Liver (tissue), 9 donors: ENCODE results near the gene BRWD1. TPM values are rescaled to one million over a fixed set of nuclear protein-coding genes. Genes with fewer than 3 reads are reported as not detected.

Experiments used
- DNase-seq: peaks from one replicate; pipeline ENCODE4 v3.0.0-alpha.2; 2017; ENCODE audit warnings: low spot score
- H3K27ac ChIP-seq, 2 donors: one replicate each; pipeline ENCODE4 v1.7.0; 2013; ENCODE audit warnings: inconsistent platforms in 2 of 2, low read length in 2 of 2, control low read depth in 1 of 2, low read depth in 1 of 2, mild to moderate bottlenecking in 1 of 2
- H3K27me3 ChIP-seq, 4 donors: one replicate each; pipeline versions ENCODE4 v1.6.1 to v1.7.0; 2013; ENCODE audit warnings: low read length in 3 of 4, inconsistent platforms in 1 of 4, mild to moderate bottlenecking in 1 of 4, moderate library complexity in 1 of 4; ENCODE audit not compliant: control insufficient read depth in 4 of 4, insufficient read depth in 4 of 4
- H3K36me3 ChIP-seq, 4 donors: one replicate each; pipeline versions ENCODE4 v1.6.1 to v1.7.0; 2013; ENCODE audit warnings: low read length in 3 of 4, mild to moderate bottlenecking in 3 of 4, low read depth in 1 of 4, moderate library complexity in 1 of 4; ENCODE audit not compliant: control insufficient read depth in 4 of 4, insufficient read depth in 3 of 4
- H3K4me1 ChIP-seq, 4 donors: one replicate each; pipeline versions ENCODE4 v1.6.1 to v1.7.0; 2013; ENCODE audit warnings: low read length in 3 of 4, mild to moderate bottlenecking in 3 of 4, moderate library complexity in 1 of 4; ENCODE audit not compliant: control insufficient read depth in 4 of 4, insufficient read depth in 4 of 4
- H3K4me3 ChIP-seq, 3 donors: one replicate each; pipeline versions ENCODE4 v1.6.1 to v1.7.0; 2013; ENCODE audit warnings: low read length in 3 of 3, control low read depth in 1 of 3, low read depth in 1 of 3, mild to moderate bottlenecking in 1 of 3
- H3K9ac ChIP-seq, 2 donors: one replicate each; pipeline ENCODE4 v1.7.0; 2013; ENCODE audit warnings: low read length in 2 of 2, mild to moderate bottlenecking in 2 of 2, moderate library complexity in 2 of 2, control low read depth in 1 of 2, low read depth in 1 of 2
- H3K9me3 ChIP-seq, 4 donors: one replicate each; pipeline versions ENCODE4 v1.6.1 to v1.7.0; 2013; ENCODE audit warnings: low read length in 3 of 4; ENCODE audit not compliant: control insufficient read depth in 4 of 4
- ATF3 ChIP-seq: IDR thresholded peaks from 2 replicates; pipeline ENCODE4 v1.6.1; 2016; ENCODE audit warnings: antibody characterized with exemption
- CTCF ChIP-seq: fragments of 150-350 bp; IDR thresholded peaks from 2 replicates; pipeline ENCODE4 v1.5.1; 2017; ENCODE audit warnings: improper control_type of control experiment, low read depth, low read length; ENCODE audit not compliant: missing input control
- EGR1 ChIP-seq, 2 donors: IDR thresholded peaks; 2 replicates each; pipeline ENCODE4 v1.6.1; 2016 to 2018; ENCODE audit warnings: antibody characterized with exemption in 2 of 2, low read depth in 2 of 2
- FOXA1 ChIP-seq: IDR thresholded peaks from 2 replicates; pipeline ENCODE4 v1.6.1; 2016; ENCODE audit warnings: antibody characterized with exemption
- FOXA2 ChIP-seq: IDR thresholded peaks from 2 replicates; pipeline ENCODE4 v1.6.1; 2016; ENCODE audit warnings: antibody characterized with exemption
- JUND ChIP-seq, 2 donors: IDR thresholded peaks; 2 replicates each; pipeline ENCODE4 v1.6.1; 2016; ENCODE audit warnings: antibody characterized with exemption in 2 of 2
- MAX ChIP-seq: IDR thresholded peaks from 2 replicates; pipeline ENCODE4 v1.6.1; 2016; ENCODE audit warnings: antibody characterized with exemption
- NR2F2 ChIP-seq: IDR thresholded peaks from 2 replicates; pipeline ENCODE4 v1.6.1; 2016; ENCODE audit warnings: antibody characterized with exemption
- RAD21 ChIP-seq, 2 donors: IDR thresholded peaks; 2 replicates each; pipeline ENCODE4 v1.6.1; 2016; ENCODE audit warnings: antibody characterized with exemption in 2 of 2, mild to moderate bottlenecking in 2 of 2
- RXRA ChIP-seq, 2 donors: IDR thresholded peaks; 2 replicates each; pipeline ENCODE4 v1.6.1; 2017 to 2018; ENCODE audit warnings: antibody characterized with exemption in 2 of 2, mild to moderate bottlenecking in 1 of 2
- SP1 ChIP-seq: IDR thresholded peaks from 2 replicates; pipeline ENCODE4 v1.6.1; 2018; ENCODE audit warnings: antibody characterized with exemption, mild to moderate bottlenecking
- TAF1 ChIP-seq: conservative IDR thresholded peaks from 2 replicates; pipeline ENCODE4 v1.6.1; 2016; ENCODE audit warnings: antibody characterized with exemption, mild to moderate bottlenecking
- YY1 ChIP-seq: IDR thresholded peaks from 2 replicates; pipeline ENCODE4 v1.6.1; 2016; ENCODE audit warnings: antibody characterized with exemption, mild to moderate bottlenecking
- ZBTB33 ChIP-seq: IDR thresholded peaks from 2 replicates; pipeline ENCODE4 v1.6.1; 2016; ENCODE audit warnings: antibody characterized with exemption
- WGBS: extraction: QIAGEN DNeasy Blood & Tissue Kit; methylation state at CpG from one replicate; pipeline ENCODE4 v1.1.7; 2013; 5-methylcytosine and 5-hydroxymethylcytosine counted together
- polyA plus RNA-seq, 2 donors: library from polyadenylated mRNA; stranded (reverse) in 1 of 2; unstranded in 1 of 2; fragments of 200-250 nt in 1 of 2; fragments of >200 nt in 1 of 2; fragmentation: Nextera tagmentation in 1 of 2; extraction: Ambion mirVana in 1 of 2; gene quantifications; one replicate each; pipeline versions ENCODE4 v1.2.1 to v1.2.3, GENCODE V29; 2013 to 2015
- total RNA-seq, 2 donors: library from RNA; depleted of rRNA; stranded (reverse); fragments of >200 nt; gene quantifications; one replicate each; pipeline ENCODE4 v1.2.3, GENCODE V29; 2014
- donor health status: healthy.
- donor health status: healthy.
- donor health status: healthy.
- donor health status: healthy.
- donor health status: healthy.

Gene BRWD1
- total and polyA plus RNA-seq, 4 donors: 5.2 to 56.6 (median 20.9) TPM

GRCh38 chr21:39204134-39204533 is 109.3 kb downstream of the BRWD1 start:
- peaks cover 8 to 69% (median 45%) of the 10 kb centered on the region in 4 donors for H3K36me3 ChIP-seq
- H3K9ac ChIP-seq: no peak overlapping the region
- H3K27ac ChIP-seq: no peak overlapping the region
- TF ChIP-seq RXRA (IDR thresholded peaks at IDR 0.05) (no peak), SP1 (no peak), MAX (no peak), YY1 (no peak), RAD21 (IDR thresholded peaks at IDR 0.05) (no peak), ATF3 (no peak), EGR1 (IDR thresholded peaks at IDR 0.05; ENCODE audit: low read depth in 2 of 2) (no peak), CTCF (no peak), JUND (IDR thresholded peaks at IDR 0.05) (no peak)
- H3K4me1 ChIP-seq: no peaks in the 10 kb centered on the region
- H3K9me3 ChIP-seq: no peaks in the 10 kb centered on the region
- H3K4me3 ChIP-seq: no peak overlapping the region
- no peaks in the 10 kb centered on the region for H3K27me3 ChIP-seq
- 93% methylated on average over 1 of the region's 1 CpG for WGBS
- DNase-seq: no peak

GRCh38 chr21:39198800-39199199 is 114.6 kb downstream of the BRWD1 start:
- TF ChIP-seq EGR1 (IDR thresholded peaks at IDR 0.05; ENCODE audit: low read depth in 2 of 2) (no peak), NR2F2 (no peak)
- no peak overlapping the region for H3K27ac ChIP-seq
- peaks cover 5 to 66% (median 61%) of the 10 kb centered on the region in 4 donors for H3K36me3 ChIP-seq
- H3K9ac ChIP-seq: no peak overlapping the region
- H3K9me3 ChIP-seq: no peaks in the 10 kb centered on the region
- H3K4me1 ChIP-seq: no peaks in the 10 kb centered on the region
- no peaks in the 10 kb centered on the region for H3K27me3 ChIP-seq
- DNase-seq: no peak
- WGBS: 82% methylated on average over 2 of the region's 2 CpGs
- no peak overlapping the region for H3K4me3 ChIP-seq

GRCh38 chr21:39197448-39198233 is 115.8 kb downstream of the BRWD1 start:
- Histone ChIP-seq H3K27ac (no peak overlapping the region), H3K9ac (no peak overlapping the region), H3K4me3 (no peak overlapping the region), H3K27me3 (no peaks in the 10 kb centered on the region), H3K36me3 (peaks cover 5 to 61% (median 56%) of the 10 kb centered on the region in 4 donors), H3K9me3 (no peaks in the 10 kb centered on the region), H3K4me1 (no peaks in the 10 kb centered on the region)
- WGBS: 70% methylated on average over 5 of the region's 5 CpGs
- no peak for DNase-seq
- TF ChIP-seq RXRA (IDR thresholded peaks at IDR 0.05): no peak

- H3K36me3 ChIP-seq: peaks cover 5 to 56% (median 50%) of the 10 kb centered on the region in 4 donors
- H3K4me1 ChIP-seq: no peaks in the 10 kb centered on the region
- no peak for DNase-seq
- no peaks in the 10 kb centered on the region for H3K27me3 ChIP-seq
- TF ChIP-seq MAX: no peak
- no peak for TF ChIP-seq FOXA2
- TF ChIP-seq FOXA1: no peak
- no peak for TF ChIP-seq TAF1
- no peak for TF ChIP-seq YY1
- no peak for TF ChIP-seq SP1
- no peak for TF ChIP-seq NR2F2
- no peak for TF ChIP-seq RAD21 (IDR thresholded peaks at IDR 0.05)
- TF ChIP-seq EGR1 (IDR thresholded peaks at IDR 0.05; ENCODE audit: low read depth in 2 of 2): no peak
- no peak for TF ChIP-seq ZBTB33
- H3K9me3 ChIP-seq: no peaks in the 10 kb centered on the region
- H3K27ac ChIP-seq: no peak overlapping the region
- 98% methylated on average over 1 of the region's 1 CpG for WGBS
- no peak overlapping the region for H3K4me3 ChIP-seq
- no peak overlapping the region for H3K9ac ChIP-seq
These were observed 116.6 kb downstream of the BRWD1 start for GRCh38 chr21:39196838-39197237.
